GM12865 (cell line): Measurements from ENCODE around the gene NPFFR1.
"Not testable (repeated sequence)": the region's sequence is repeated elsewhere in the genome, so short reads cannot be mapped to it uniquely, and the experiment has no call there.

Source experiments
- DNase-seq: peaks from one replicate; pipeline ENCODE4 v3.0.0; 2010; ENCODE audit warnings: low read depth
- H3K4me3 ChIP-seq: 2 replicates; pipeline ENCODE4 v1.5.1; 2011; ENCODE audit warnings: mild to moderate bottlenecking, low read depth, low read length, control low read depth
- TF ChIP-seq, protein P1 (sequence below): IDR thresholded peaks from 2 replicates; pipeline ENCODE4 v1.5.1; 2011; ENCODE audit warnings: low read length, control low read depth, low read depth, inconsistent platforms; ENCODE audit not compliant: insufficient read depth; ENCODE audit errors: missing control alignments

NPFFR1 gene

GRCh38 chr10:70250961-70251680 lies 32.7 kb downstream of the NPFFR1 start:
- H3K4me3 ChIP-seq: no peak overlapping the region
- DNase-seq: no peak
- TF ChIP-seq, protein P1, sequence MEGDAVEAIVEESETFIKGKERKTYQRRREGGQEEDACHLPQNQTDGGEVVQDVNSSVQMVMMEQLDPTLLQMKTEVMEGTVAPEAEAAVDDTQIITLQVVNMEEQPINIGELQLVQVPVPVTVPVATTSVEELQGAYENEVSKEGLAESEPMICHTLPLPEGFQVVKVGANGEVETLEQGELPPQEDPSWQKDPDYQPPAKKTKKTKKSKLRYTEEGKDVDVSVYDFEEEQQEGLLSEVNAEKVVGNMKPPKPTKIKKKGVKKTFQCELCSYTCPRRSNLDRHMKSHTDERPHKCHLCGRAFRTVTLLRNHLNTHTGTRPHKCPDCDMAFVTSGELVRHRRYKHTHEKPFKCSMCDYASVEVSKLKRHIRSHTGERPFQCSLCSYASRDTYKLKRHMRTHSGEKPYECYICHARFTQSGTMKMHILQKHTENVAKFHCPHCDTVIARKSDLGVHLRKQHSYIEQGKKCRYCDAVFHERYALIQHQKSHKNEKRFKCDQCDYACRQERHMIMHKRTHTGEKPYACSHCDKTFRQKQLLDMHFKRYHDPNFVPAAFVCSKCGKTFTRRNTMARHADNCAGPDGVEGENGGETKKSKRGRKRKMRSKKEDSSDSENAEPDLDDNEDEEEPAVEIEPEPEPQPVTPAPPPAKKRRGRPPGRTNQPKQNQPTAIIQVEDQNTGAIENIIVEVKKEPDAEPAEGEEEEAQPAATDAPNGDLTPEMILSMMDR: no peak

- TF ChIP-seq, protein P1: no peak
- no peak for DNase-seq
- no peak overlapping the region for H3K4me3 ChIP-seq
These were observed 36.4 kb downstream of the NPFFR1 start for GRCh38 chr10:70247360-70247759.

DNA sequence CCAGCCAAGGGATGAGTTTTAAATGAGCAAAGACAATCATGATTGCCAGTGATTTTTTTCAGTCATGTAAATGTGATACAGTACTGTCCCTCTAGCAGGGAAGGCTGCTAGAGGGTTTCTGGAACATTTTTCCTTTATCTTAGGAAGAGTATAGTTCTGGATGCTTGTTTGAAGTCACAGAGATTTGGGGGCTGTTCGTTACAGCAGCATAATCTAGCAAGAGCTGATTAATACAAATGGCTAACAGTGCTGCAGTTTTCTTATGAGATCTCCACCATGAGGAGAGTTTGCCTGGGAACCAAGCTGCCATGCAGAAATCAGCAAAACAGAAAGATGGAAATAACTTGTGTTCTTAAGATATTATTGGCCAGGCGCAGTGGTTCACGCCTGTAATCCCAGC lies 42.7 kb downstream of the NPFFR1 start:
- no peak overlapping the region for H3K4me3 ChIP-seq
- TF ChIP-seq, protein P1: no peak
- DNase-seq: no peak

DNA sequence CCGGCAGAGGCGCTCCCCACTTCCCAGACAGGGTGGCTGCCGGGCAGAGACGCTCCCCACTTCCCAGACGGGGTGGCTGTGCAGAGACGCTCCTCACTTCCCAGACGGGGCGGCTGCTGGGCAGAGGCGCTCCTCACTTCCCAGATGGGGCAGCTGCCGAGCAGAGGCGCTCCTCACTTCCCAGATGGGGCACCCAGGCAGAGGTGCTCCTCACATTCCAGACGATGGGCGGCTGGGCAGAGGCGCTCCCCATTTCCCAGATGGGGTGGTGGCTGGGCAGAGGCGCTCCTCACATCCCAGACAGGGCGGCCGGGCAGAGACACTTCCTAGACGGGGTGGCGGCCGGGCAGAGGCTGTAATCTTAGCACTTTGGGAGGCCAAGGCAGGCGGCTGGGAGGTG lies 43.8 kb downstream of the NPFFR1 start:
- not testable (repeated sequence) for H3K4me3 ChIP-seq, DNase-seq

GRCh38 chr10:70239077-70239976 lies 44.5 kb downstream of the NPFFR1 start:
- not testable (repeated sequence) for H3K4me3 ChIP-seq, DNase-seq

DNA sequence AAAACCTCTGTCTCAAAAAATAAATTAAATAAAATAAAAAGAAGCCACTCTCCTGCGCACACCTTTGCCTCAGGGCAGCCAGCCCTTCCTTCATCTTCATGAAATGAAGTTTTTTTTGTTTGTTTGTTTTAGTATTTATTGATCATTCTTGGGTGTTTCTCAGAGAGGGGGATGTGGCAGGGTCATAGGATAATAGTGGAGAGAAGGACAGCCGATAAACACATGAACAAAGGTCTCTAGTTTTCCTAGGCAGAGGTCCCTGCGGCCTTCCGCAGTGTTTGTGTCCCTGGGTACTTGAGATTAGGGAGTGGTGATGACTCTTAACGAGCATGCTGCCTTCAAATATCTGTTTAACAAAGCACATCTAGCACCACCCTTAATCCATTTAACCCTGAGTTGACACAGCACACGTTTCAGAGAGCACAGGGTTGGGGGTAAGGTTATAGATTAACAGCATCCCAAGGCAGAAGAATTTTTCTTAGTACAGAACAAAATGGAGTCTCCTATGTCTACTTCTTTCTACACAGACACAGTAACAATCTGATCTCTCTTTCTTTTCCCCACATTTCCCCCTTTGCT lies 45.8 kb downstream of the NPFFR1 start:
- DNase-seq, H3K4me3 ChIP-seq: not testable (repeated sequence)

GRCh38 chr10:70234668-70235447 lies 48.9 kb downstream of the NPFFR1 start:
- no peak for DNase-seq
- TF ChIP-seq, protein P1: no peak
- no peak overlapping the region for H3K4me3 ChIP-seq

- peak overlapping the region; percentile 67 for H3K4me3 ChIP-seq
- TF ChIP-seq, protein P1: no peak
- DNase-seq: no peak
These were observed 49.9 kb downstream of the NPFFR1 start for GRCh38 chr10:70233939-70234300.
